ENCODE results near the gene NACA2. TPM values are rescaled to one million over a fixed set of nuclear protein-coding genes. Genes with fewer than 3 reads are reported as not detected.
"Not testable (repeated sequence)": the region's sequence is repeated elsewhere in the genome, so short reads cannot be mapped to it uniquely, and the experiment has no call there.

The NACA2 gene
- polyA plus RNA-seq, 1 donor (not counting 4 experiments of a cell fraction or from before 2014, with no cell fraction given), result 0.79 TPM

- no peaks in the 10 kb centered on the region for H4K20me1 ChIP-seq (ENCODE audit: control insufficient read depth, extremely low read depth, insufficient read depth, low read length)
- dilution Hi-C loops (cut with MboI; ENCODE audit: extremely low pct_ligation_motif_present, low sequenced_read_pairs), result no loop called here
- FAIRE-seq (no peak), DNase-seq (ENCODE audit: low read depth, low spot score) (no peak)
- H2AFZ ChIP-seq (ENCODE audit: control insufficient read depth, low read length), result no peak overlapping the region
- H3K9me3 ChIP-seq (ENCODE audit: control insufficient read depth, low read depth, low read length), result no peaks in the 10 kb centered on the region
- H3K9ac ChIP-seq (ENCODE audit: control insufficient read depth, extremely low read depth, insufficient read depth, low read length), result no peak overlapping the region
- H3K4me3 ChIP-seq (ENCODE audit: control insufficient read depth in 2 of 3, extremely low read depth in 1 of 3, insufficient read depth in 2 of 3, low read depth in 1 of 3, low read length in 3 of 3), result no peak overlapping the region
- H3K9me1 ChIP-seq (ENCODE audit: control insufficient read depth, extremely low read depth, insufficient read depth, low read length), result no peaks in the 10 kb centered on the region
- H3K27me3 ChIP-seq (ENCODE audit: control insufficient read depth, extremely low read depth, insufficient read depth, low read length), result no peaks in the 10 kb centered on the region
- no peaks in the 10 kb centered on the region for H3K36me3 ChIP-seq (ENCODE audit: control insufficient read depth in 2 of 2, extremely low read depth in 1 of 2, insufficient read depth in 2 of 2, low read length in 2 of 2)
- no peak for TF ChIP-seq CTCF (optimal IDR thresholded peaks at IDR 0.05 in 1 of 3, IDR thresholded peaks at IDR 0.05 in 1 of 3, conservative IDR thresholded peaks at IDR 0.05 in 1 of 3; ENCODE audit: extremely low read depth in 1 of 3, insufficient read depth in 2 of 3, low read length in 3 of 3)
- no peak for TF ChIP-seq EZH2 (IDR thresholded peaks at IDR 0.05; ENCODE audit: low read length)
- no peaks in the 10 kb centered on the region for H3K79me2 ChIP-seq (ENCODE audit: control insufficient read depth, insufficient read depth, low read length)
- H3K4me2 ChIP-seq (ENCODE audit: control insufficient read depth, extremely low read depth, insufficient read depth, low read depth, low read length), result no peak overlapping the region
- no peak overlapping the region for H3K27ac ChIP-seq (ENCODE audit: control insufficient read depth, insufficient read depth, low read length)
- no peaks in the 10 kb centered on the region for H3K4me1 ChIP-seq (ENCODE audit: control insufficient read depth, extremely low read depth, insufficient read depth, low read length)
Observed at GRCh38 chr17:61571624-61572023, 19.4 kb downstream of the NACA2 start.

GRCh38 chr17:61570118-61570517, 20.9 kb downstream of the NACA2 start:
- H2AFZ ChIP-seq (ENCODE audit: control insufficient read depth, low read length), result no peak overlapping the region
- no peaks in the 10 kb centered on the region for H3K9me1 ChIP-seq (ENCODE audit: control insufficient read depth, extremely low read depth, insufficient read depth, low read length)
- no peak overlapping the region for H3K9ac ChIP-seq (ENCODE audit: control insufficient read depth, extremely low read depth, insufficient read depth, low read length)
- DNase-seq (ENCODE audit: low read depth, low spot score), result no peak
- no peaks in the 10 kb centered on the region for H3K4me1 ChIP-seq (ENCODE audit: control insufficient read depth, extremely low read depth, insufficient read depth, low read length)
- no peaks in the 10 kb centered on the region for H4K20me1 ChIP-seq (ENCODE audit: control insufficient read depth, extremely low read depth, insufficient read depth, low read length)
- H3K36me3 ChIP-seq (ENCODE audit: control insufficient read depth in 2 of 2, extremely low read depth in 1 of 2, insufficient read depth in 2 of 2, low read length in 2 of 2), result no peaks in the 10 kb centered on the region
- H3K4me3 ChIP-seq (ENCODE audit: control insufficient read depth in 2 of 3, extremely low read depth in 1 of 3, insufficient read depth in 2 of 3, low read depth in 1 of 3, low read length in 3 of 3), result no peak overlapping the region
- no peaks in the 10 kb centered on the region for H3K9me3 ChIP-seq (ENCODE audit: control insufficient read depth, low read depth, low read length)
- no peak for FAIRE-seq
- TF ChIP-seq CTCF (optimal IDR thresholded peaks at IDR 0.05 in 1 of 3, IDR thresholded peaks at IDR 0.05 in 1 of 3, conservative IDR thresholded peaks at IDR 0.05 in 1 of 3; ENCODE audit: extremely low read depth in 1 of 3, insufficient read depth in 2 of 3, low read length in 3 of 3) (no peak), EZH2 (IDR thresholded peaks at IDR 0.05; ENCODE audit: low read length) (no peak)
- no peaks in the 10 kb centered on the region for H3K27me3 ChIP-seq (ENCODE audit: control insufficient read depth, extremely low read depth, insufficient read depth, low read length)
- no peak overlapping the region for H3K27ac ChIP-seq (ENCODE audit: control insufficient read depth, insufficient read depth, low read length)
- H3K79me2 ChIP-seq (ENCODE audit: control insufficient read depth, insufficient read depth, low read length), result no peaks in the 10 kb centered on the region
- no peak overlapping the region for H3K4me2 ChIP-seq (ENCODE audit: control insufficient read depth, extremely low read depth, insufficient read depth, low read depth, low read length)
- dilution Hi-C loops (cut with MboI; ENCODE audit: extremely low pct_ligation_motif_present, low sequenced_read_pairs), result no loop called here

- H3K79me2 ChIP-seq (ENCODE audit: control insufficient read depth, insufficient read depth, low read length); H3K9ac ChIP-seq (ENCODE audit: control insufficient read depth, extremely low read depth, insufficient read depth, low read length); H2AFZ ChIP-seq (ENCODE audit: control insufficient read depth, low read length); H3K9me3 ChIP-seq (ENCODE audit: control insufficient read depth, low read depth, low read length); H3K36me3 ChIP-seq (ENCODE audit: control insufficient read depth in 2 of 2, extremely low read depth in 1 of 2, insufficient read depth in 2 of 2, low read length in 2 of 2); H3K27ac ChIP-seq (ENCODE audit: control insufficient read depth, insufficient read depth, low read length); H3K9me1 ChIP-seq (ENCODE audit: control insufficient read depth, extremely low read depth, insufficient read depth, low read length); DNase-seq (ENCODE audit: low read depth, low spot score); H3K4me2 ChIP-seq (ENCODE audit: control insufficient read depth, extremely low read depth, insufficient read depth, low read depth, low read length); FAIRE-seq; H3K4me3 ChIP-seq (ENCODE audit: control insufficient read depth in 2 of 3, extremely low read depth in 1 of 3, insufficient read depth in 2 of 3, low read depth in 1 of 3, low read length in 3 of 3); H3K4me1 ChIP-seq (ENCODE audit: control insufficient read depth, extremely low read depth, insufficient read depth, low read length); dilution Hi-C loops (cut with MboI; ENCODE audit: extremely low pct_ligation_motif_present, low sequenced_read_pairs); H4K20me1 ChIP-seq (ENCODE audit: control insufficient read depth, extremely low read depth, insufficient read depth, low read length); H3K27me3 ChIP-seq (ENCODE audit: control insufficient read depth, extremely low read depth, insufficient read depth, low read length): not testable (repeated sequence)
Observed at GRCh38 chr17:61569525-61569924, 21.5 kb downstream of the NACA2 start.

All from keratinocyte (primary cell).